ENCODE measurements around the gene STK33. TPM values are rescaled to one million over a fixed set of nuclear protein-coding genes. Genes with fewer than 3 reads are reported as not detected.

STK33 gene
- total and polyA plus RNA-seq, 2 of the 13 experiments (the other 11 are each of a cell fraction or from before 2014, with no cell fraction given) = 2.7 to 12.6 TPM

- FAIRE-seq = no peak
- no peak for DNase-seq (ENCODE audit: low spot score)
- 67% methylated on average over 5 of the region's 5 CpGs for WGBS (ENCODE audit: low lambda C conversion rate)
- TF ChIP-seq ZSCAN9 (CRISPR knock-in tag; IDR thresholded peaks at IDR 0.05; ENCODE audit: borderline replicate concordance) = no peak
- TF ChIP-seq HES4 (CRISPR knock-in tag; IDR thresholded peaks at IDR 0.05; ENCODE audit: borderline replicate concordance) = no peak
- no TSS peak for BruUV-seq (replicated peaks)
- Histone ChIP-seq H2AFZ (ENCODE audit: low read length) (no peak overlapping the region), H3K79me2 (ENCODE audit: insufficient read depth, low read length) (no peaks in the 10 kb centered on the region), H3K9me3 (ENCODE audit: low read length) (no peaks in the 10 kb centered on the region), H3K4me1 (ENCODE audit: insufficient read depth, low read length) (no peaks in the 10 kb centered on the region), H3K27me3 (ENCODE audit: control insufficient read depth in 1 of 2, insufficient read depth in 2 of 2, low read length in 2 of 2) (no peaks in the 10 kb centered on the region), H3K9ac (ENCODE audit: insufficient read depth, low read depth, low read length) (no peak overlapping the region), H3K4me2 (ENCODE audit: low read depth, low read length) (no peak overlapping the region), H3K4me3 (replicated peaks in 1 of 3; ENCODE audit: insufficient read depth in 1 of 3, low read depth in 2 of 3, low read length in 3 of 3) (no peak overlapping the region), H4K20me1 (ENCODE audit: insufficient read depth, low read length) (no peaks in the 10 kb centered on the region), H3K36me3 (replicated peaks in 1 of 2; ENCODE audit: control insufficient read depth in 1 of 2, insufficient read depth in 2 of 2, low read length in 2 of 2) (peaks cover 0 to 1% of the 10 kb centered on the region in 2 experiments; a peak in 1 of 5 replicates), H3K27ac (ENCODE audit: extremely low read length, insufficient read depth, low read length) (no peak overlapping the region)
- in situ Hi-C loops (cut with HindIII; ENCODE audit: extremely low pct_ligation_motif_present, low pct_unique_long_range_greater_than_20kb) (no loop called here), intact Hi-C loops (cut with micrococcal nuclease; ENCODE audit: unreplicated experiment) (no loop called here)
- CTCF ChIA-PET (ENCODE audit: low intra/inter-chr PET ratio, low total read pairs) = no interaction called here
- POLR2A ChIA-PET = no interaction called here
- ATAC-seq = no peak
Observed at GRCh38 chr11:8429483-8429882, 164.5 kb downstream of the STK33 start.

GRCh38 chr11:8426076-8426475 lies 168.0 kb downstream of the STK33 start:
- no TSS peak for BruUV-seq (replicated peaks)
- FAIRE-seq = no peak
- Histone ChIP-seq H3K4me3 (replicated peaks in 1 of 3; ENCODE audit: insufficient read depth in 1 of 3, low read depth in 2 of 3, low read length in 3 of 3) (no peak overlapping the region), H3K4me1 (ENCODE audit: insufficient read depth, low read length) (no peaks in the 10 kb centered on the region), H3K36me3 (replicated peaks in 1 of 2; ENCODE audit: control insufficient read depth in 1 of 2, insufficient read depth in 2 of 2, low read length in 2 of 2) (peaks cover 0 to 1% of the 10 kb centered on the region in 2 experiments; a peak in 1 of 5 replicates), H3K27ac (ENCODE audit: extremely low read length, insufficient read depth, low read length) (no peak overlapping the region), H2AFZ (ENCODE audit: low read length) (no peak overlapping the region), H3K79me2 (ENCODE audit: insufficient read depth, low read length) (no peaks in the 10 kb centered on the region), H3K4me2 (ENCODE audit: low read depth, low read length) (no peak overlapping the region), H4K20me1 (ENCODE audit: insufficient read depth, low read length) (no peaks in the 10 kb centered on the region), H3K27me3 (ENCODE audit: control insufficient read depth in 1 of 2, insufficient read depth in 2 of 2, low read length in 2 of 2) (no peaks in the 10 kb centered on the region), H3K9me3 (ENCODE audit: low read length) (no peaks in the 10 kb centered on the region), H3K9ac (ENCODE audit: insufficient read depth, low read depth, low read length) (no peak overlapping the region)
- no peak for DNase-seq (ENCODE audit: low spot score)
- ATAC-seq = no peak
- in situ Hi-C loops (cut with HindIII; ENCODE audit: extremely low pct_ligation_motif_present, low pct_unique_long_range_greater_than_20kb) = no loop called here
- 94% methylated on average over 2 of the region's 8 CpGs for WGBS (ENCODE audit: low lambda C conversion rate)
- intact Hi-C loops (cut with micrococcal nuclease; ENCODE audit: unreplicated experiment) = no loop called here
- TF ChIP-seq SAP130 (CRISPR knock-in tag; IDR thresholded peaks at IDR 0.05; ENCODE audit: low read depth) = no peak
- TF ChIP-seq ZNF589 (CRISPR knock-in tag; conservative IDR thresholded peaks at IDR 0.05) = no peak
- no peak for TF ChIP-seq EEA1 (CRISPR knock-in tag; IDR thresholded peaks at IDR 0.05; ENCODE audit: borderline replicate concordance)
- TF ChIP-seq PAF1 (CRISPR knock-in tag; IDR thresholded peaks at IDR 0.05) = no peak
- no peak for TF ChIP-seq KDM3A (CRISPR knock-in tag; IDR thresholded peaks at IDR 0.05; ENCODE audit: low read depth)
- no peak for TF ChIP-seq ZSCAN29 (CRISPR knock-in tag; conservative IDR thresholded peaks at IDR 0.05)
- ChIA-PET CTCF (ENCODE audit: low intra/inter-chr PET ratio, low total read pairs) (no interaction called here), POLR2A (no interaction called here)
